ENCODE measurements around the gene GMFB. TPM values are rescaled to one million over a fixed set of nuclear protein-coding genes. Genes with fewer than 3 reads are reported as not detected.

The GMFB gene
- total RNA-seq, 6 experiments from 2014 or later: 13.8 to 36.3 (median 22.5) TPM

DNA sequence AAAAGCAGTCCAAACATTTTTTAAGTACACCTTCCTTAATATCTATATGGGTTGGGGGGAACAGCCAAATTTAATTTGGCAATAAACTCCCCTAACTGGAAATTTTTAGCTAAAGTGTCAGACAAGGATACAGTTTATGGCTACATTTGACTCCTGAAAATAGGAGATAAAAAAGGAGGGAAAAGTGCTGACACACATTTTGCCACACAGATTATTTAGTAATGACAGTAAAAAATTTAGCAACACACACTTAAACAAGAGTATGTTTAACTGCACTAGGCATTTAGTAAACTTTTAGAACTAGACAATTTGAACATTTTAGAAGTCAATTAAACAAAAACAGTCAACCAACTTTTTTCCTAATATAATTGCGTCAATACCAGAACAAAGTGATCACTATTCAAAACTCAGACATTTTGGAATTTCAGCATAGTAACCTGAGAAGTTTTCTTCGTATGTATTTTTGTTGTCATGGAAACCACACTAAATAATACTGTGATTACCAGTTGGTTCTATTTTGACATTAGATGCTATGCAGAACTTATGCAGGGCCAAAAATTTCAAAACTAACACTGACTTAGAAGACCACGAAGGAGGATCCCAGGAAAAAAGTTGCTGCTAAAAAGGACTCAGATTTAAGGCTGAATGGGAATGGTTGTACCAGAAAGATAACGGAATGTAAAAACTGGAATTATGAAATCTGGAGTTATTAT is 13.4 kb downstream of the GMFB start:
- intact Hi-C loops (cut with DNase I): no loop called here

DNA sequence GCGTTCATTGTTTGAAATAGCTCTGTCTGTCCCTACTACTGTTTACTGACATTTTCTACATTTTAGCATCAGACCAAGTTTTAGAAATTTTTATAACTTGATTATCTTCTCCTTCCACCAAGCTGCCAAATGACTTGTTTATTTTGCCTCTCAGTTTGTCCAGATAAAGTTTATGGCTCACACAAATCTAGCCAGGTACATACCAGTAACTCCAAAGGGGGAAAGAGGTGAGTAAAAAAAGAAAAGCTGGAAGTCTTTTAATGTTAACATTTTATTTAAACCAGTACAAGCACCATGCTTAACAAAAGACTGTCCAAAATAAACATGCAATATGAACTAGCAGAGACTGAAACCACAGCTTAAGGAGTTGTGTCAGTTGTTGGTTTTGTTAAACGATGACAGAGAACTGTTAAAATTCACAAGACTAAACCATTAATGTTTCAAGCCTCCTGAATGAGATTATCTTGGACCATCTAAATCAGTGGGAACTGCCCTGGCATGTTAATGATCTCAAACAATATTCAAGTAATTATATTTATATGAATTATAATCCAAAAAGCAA is 14.5 kb downstream of the GMFB start:
- Histone ChIP-seq H3K4me3 (no peak overlapping the region), H3K9me3 (no peaks in the 10 kb centered on the region), H3K27ac (no peak overlapping the region), H3K36me3 (peaks cover 0 to 4% (median 1%) of the 10 kb centered on the region in 4 donors), H3K27me3 (no peaks in the 10 kb centered on the region), H3K4me1 (peaks cover 0 to 34% (median 0%) of the 10 kb centered on the region in 4 donors)
- 87% methylated on average over 2 of the region's 2 CpGs for WGBS (ENCODE audit: insufficient coverage, low coverage, low lambda C conversion rate, missing lambda C conversion rate)
- DNase-seq (no peak), ATAC-seq (no peak)
- intact Hi-C loops (cut with DNase I): no loop called here
- TF ChIP-seq, protein P1, sequence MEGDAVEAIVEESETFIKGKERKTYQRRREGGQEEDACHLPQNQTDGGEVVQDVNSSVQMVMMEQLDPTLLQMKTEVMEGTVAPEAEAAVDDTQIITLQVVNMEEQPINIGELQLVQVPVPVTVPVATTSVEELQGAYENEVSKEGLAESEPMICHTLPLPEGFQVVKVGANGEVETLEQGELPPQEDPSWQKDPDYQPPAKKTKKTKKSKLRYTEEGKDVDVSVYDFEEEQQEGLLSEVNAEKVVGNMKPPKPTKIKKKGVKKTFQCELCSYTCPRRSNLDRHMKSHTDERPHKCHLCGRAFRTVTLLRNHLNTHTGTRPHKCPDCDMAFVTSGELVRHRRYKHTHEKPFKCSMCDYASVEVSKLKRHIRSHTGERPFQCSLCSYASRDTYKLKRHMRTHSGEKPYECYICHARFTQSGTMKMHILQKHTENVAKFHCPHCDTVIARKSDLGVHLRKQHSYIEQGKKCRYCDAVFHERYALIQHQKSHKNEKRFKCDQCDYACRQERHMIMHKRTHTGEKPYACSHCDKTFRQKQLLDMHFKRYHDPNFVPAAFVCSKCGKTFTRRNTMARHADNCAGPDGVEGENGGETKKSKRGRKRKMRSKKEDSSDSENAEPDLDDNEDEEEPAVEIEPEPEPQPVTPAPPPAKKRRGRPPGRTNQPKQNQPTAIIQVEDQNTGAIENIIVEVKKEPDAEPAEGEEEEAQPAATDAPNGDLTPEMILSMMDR (IDR thresholded peaks at IDR 0.05): no peak
- no peak for TF ChIP-seq POLR2A (IDR thresholded peaks at IDR 0.05)

More for the DNA sequence above, 13.4 kb downstream of the GMFB start:
- Histone ChIP-seq H3K4me1 (peaks cover 0 to 34% (median 0%) of the 10 kb centered on the region in 4 donors), H3K9me3 (no peaks in the 10 kb centered on the region), H3K27me3 (no peaks in the 10 kb centered on the region), H3K36me3 (peaks cover 0 to 6% (median 2%) of the 10 kb centered on the region in 4 donors), H3K4me3 (no peak overlapping the region), H3K27ac (no peak overlapping the region)
- ATAC-seq: no peak
- TF ChIP-seq POLR2A (IDR thresholded peaks at IDR 0.05): no peak
- TF ChIP-seq, protein P1 (IDR thresholded peaks at IDR 0.05): no peak
- WGBS (ENCODE audit: insufficient coverage, low coverage, low lambda C conversion rate, missing lambda C conversion rate): 74% methylated on average over 4 of the region's 4 CpGs
- DNase-seq: no peak

DNA sequence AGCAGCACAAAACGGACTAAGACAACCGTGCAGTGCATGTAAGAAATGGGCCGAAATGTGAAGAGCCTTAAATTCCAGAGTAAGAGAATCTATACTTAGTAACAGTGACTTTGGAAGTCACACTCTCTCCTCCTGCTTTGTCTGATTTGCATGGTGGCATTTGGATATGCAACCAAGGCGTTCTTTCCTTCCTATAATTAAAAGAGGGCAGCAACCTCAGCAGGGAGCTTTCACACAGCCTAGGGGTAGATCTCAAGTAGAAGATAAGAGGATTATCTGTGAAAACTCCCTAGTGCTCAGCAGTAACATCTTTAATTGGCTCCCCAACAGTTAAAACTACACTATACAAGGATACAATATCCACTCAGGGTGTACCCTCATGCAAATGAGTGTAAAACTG is 16.5 kb downstream of the GMFB start:
- TF ChIP-seq POLR2A (IDR thresholded peaks at IDR 0.05): no peak
- TF ChIP-seq, protein P1 (IDR thresholded peaks at IDR 0.05): no peak
- intact Hi-C loops (cut with DNase I): no loop called here
- DNase-seq (no peak), ATAC-seq (no peak)
- peaks cover 0 to 34% (median 0%) of the 10 kb centered on the region in 4 donors for H3K4me1 ChIP-seq
- H3K36me3 ChIP-seq: no peaks in the 10 kb centered on the region
- 88% methylated on average over 4 of the region's 4 CpGs for WGBS (ENCODE audit: insufficient coverage, low coverage, low lambda C conversion rate, missing lambda C conversion rate)
- H3K9me3 ChIP-seq: no peaks in the 10 kb centered on the region
- no peaks in the 10 kb centered on the region for H3K27me3 ChIP-seq
- no peak overlapping the region for H3K27ac ChIP-seq
- H3K4me3 ChIP-seq: no peak overlapping the region

DNA sequence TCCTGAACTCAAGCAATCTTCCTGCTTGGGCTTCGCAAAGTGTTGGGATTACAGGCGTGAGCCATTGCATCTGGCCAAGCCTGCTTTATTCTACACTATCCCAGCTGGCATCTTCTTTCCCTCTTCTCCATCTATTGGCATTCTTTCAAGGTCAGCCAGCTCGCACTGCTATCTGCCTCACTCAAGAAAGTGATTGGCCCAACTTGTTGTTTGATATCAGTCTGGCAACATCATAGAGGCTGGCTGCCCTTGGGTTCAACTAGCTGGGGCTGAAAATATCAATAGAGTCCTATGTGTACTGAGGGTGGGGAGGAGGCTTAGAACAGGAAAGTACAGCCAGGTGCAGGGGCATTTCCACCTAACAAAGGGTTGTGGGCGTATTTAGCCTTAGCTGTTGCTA is 17.1 kb downstream of the GMFB start:
- ATAC-seq (peak; percentile 60 to 91 (median 63)), DNase-seq (no peak)
- TF ChIP-seq, protein P1 (IDR thresholded peaks at IDR 0.05): no peak
- no peak for TF ChIP-seq POLR2A (IDR thresholded peaks at IDR 0.05)
- Histone ChIP-seq H3K27me3 (no peaks in the 10 kb centered on the region), H3K9me3 (no peaks in the 10 kb centered on the region), H3K36me3 (no peaks in the 10 kb centered on the region), H3K4me3 (no peak overlapping the region), H3K27ac (no peak overlapping the region), H3K4me1 (peaks cover 0 to 34% (median 0%) of the 10 kb centered on the region in 4 donors)
- 77% methylated on average over 4 of the region's 4 CpGs for WGBS (ENCODE audit: insufficient coverage, low coverage, low lambda C conversion rate, missing lambda C conversion rate)
- intact Hi-C loops (cut with DNase I): no loop called here

All from right lobe of liver (tissue), 6 donors.